WTC11 (cell line): Measurements from ENCODE around the gene FGD5. TPM values are rescaled to one million over a fixed set of nuclear protein-coding genes. Genes with fewer than 3 reads are reported as not detected.

ENCODE experiments used
- ATAC-seq: fragments of 200-7000 bp; cut with Tn5 transposase; 2 replicates; pipeline ENCODE4 v1.10.0; 2021; ENCODE audit warnings: mild to moderate bottlenecking, moderate library complexity
- CTCF ChIA-PET: fragments of 300-600 bp; sonication (Branson Sonifier 250); formaldehyde crosslinking; loops from one replicate; lab custom pipeline; 2021; ENCODE audit warnings: antibody characterized with exemption; lab: Charles Lee
- POLR2A ChIA-PET: fragments of 350-600 bp; sonication (Branson Sonifier 250); formaldehyde crosslinking; loops from one replicate; lab custom pipeline; 2021; ENCODE audit warnings: antibody characterized with exemption; lab: Charles Lee
- DNase-seq: peaks from one replicate; pipeline ENCODE4 v3.0.0; 2021; ENCODE audit warnings: low spot score
- H3K27ac Mint-ChIP-seq: 2 replicates; pipeline ENCODE4 v1.8.0; 2021; ENCODE audit warnings: mixed read lengths
- H3K27me3 Mint-ChIP-seq: 2 replicates; pipeline ENCODE4 v1.8.0; 2021; ENCODE audit warnings: low read depth, mild to moderate bottlenecking, moderate library complexity, mixed read lengths
- H3K36me3 Mint-ChIP-seq: 2 replicates; pipeline ENCODE4 v1.8.0; 2021; ENCODE audit warnings: mixed read lengths
- H3K4me1 Mint-ChIP-seq: 2 replicates; pipeline ENCODE4 v1.8.0; 2022; ENCODE audit warnings: mixed read lengths
- H3K4me3 Mint-ChIP-seq: 2 replicates; pipeline ENCODE4 v1.8.0; 2021; ENCODE audit warnings: mild to moderate bottlenecking, moderate library complexity, mixed read lengths
- H3K9me3 Mint-ChIP-seq: 2 replicates; pipeline ENCODE4 v1.8.0; 2021; ENCODE audit warnings: mixed read lengths
- ATF3 ChIP-seq: sonication (generic); formaldehyde crosslinking; conservative IDR thresholded peaks from 2 replicates; pipeline ENCODE4 v1.8.1; 2022; ENCODE audit warnings: mild to moderate bottlenecking, missing genetic modification reagents
- FOXJ3 ChIP-seq: sonication (generic); formaldehyde crosslinking; IDR thresholded peaks from 2 replicates; pipeline ENCODE4 v1.9.0; 2021; ENCODE audit warnings: missing genetic modification reagents, mild to moderate bottlenecking, borderline replicate concordance
- FOXP4 ChIP-seq: sonication (generic); formaldehyde crosslinking; IDR thresholded peaks from 2 replicates; pipeline ENCODE4 v1.8.0; 2022; ENCODE audit warnings: mild to moderate bottlenecking, missing genetic modification reagents
- HMGA2 ChIP-seq: fragments of 250-450 bp; sonication (Bioruptor Pico); IDR thresholded peaks from 2 replicates; pipeline ENCODE4 v1.4.0; 2021; ENCODE audit warnings: mild to moderate bottlenecking, moderate library complexity
- MXD4 ChIP-seq: fragments of 250-450 bp; sonication (Bioruptor Pico); IDR thresholded peaks from 2 replicates; pipeline ENCODE4 v1.8.0; 2021; ENCODE audit warnings: mild to moderate bottlenecking, moderate library complexity, borderline replicate concordance
- NFATC4 ChIP-seq: fragments of 250-450 bp; sonication (Bioruptor Pico); IDR thresholded peaks from 2 replicates; pipeline ENCODE4 v1.9.0; 2021; ENCODE audit warnings: mild to moderate bottlenecking
- NFE2L1 ChIP-seq: sonication (generic); formaldehyde crosslinking; IDR thresholded peaks from 2 replicates; pipeline ENCODE4 v1.8.1; 2023; ENCODE audit warnings: missing genetic modification reagents
- OVOL2 ChIP-seq: fragments of 250-450 bp; sonication (Bioruptor Pico); IDR thresholded peaks from 2 replicates; pipeline ENCODE4 v1.9.0; 2021; ENCODE audit warnings: mild to moderate bottlenecking, borderline replicate concordance
- PREB ChIP-seq: sonication (generic); formaldehyde crosslinking; IDR thresholded peaks from 2 replicates; pipeline ENCODE4 v1.8.1; 2022; ENCODE audit warnings: mild to moderate bottlenecking, missing genetic modification reagents, moderate library complexity, borderline replicate concordance
- PRRX2 ChIP-seq: fragments of 250-450 bp; sonication (Bioruptor Pico); IDR thresholded peaks from 2 replicates; pipeline ENCODE4 v1.8.0; 2021; ENCODE audit warnings: mild to moderate bottlenecking
- STAT6 ChIP-seq: sonication (generic); formaldehyde crosslinking; conservative IDR thresholded peaks from 2 replicates; pipeline ENCODE4 v1.8.1; 2023; ENCODE audit warnings: mild to moderate bottlenecking, low read depth, missing genetic modification reagents, moderate library complexity
- TCF7 ChIP-seq: sonication (generic); formaldehyde crosslinking; IDR thresholded peaks from 2 replicates; pipeline ENCODE4 v1.8.0; 2022; ENCODE audit warnings: mild to moderate bottlenecking, low read depth, missing genetic modification reagents, moderate library complexity
- TEAD1 ChIP-seq: sonication (generic); formaldehyde crosslinking; IDR thresholded peaks from 2 replicates; pipeline ENCODE4 v1.8.0; 2022; ENCODE audit warnings: mild to moderate bottlenecking, missing genetic modification reagents
- TEAD4 ChIP-seq: sonication (generic); formaldehyde crosslinking; IDR thresholded peaks from 2 replicates; pipeline ENCODE4 v1.8.0; 2022; ENCODE audit warnings: mild to moderate bottlenecking, missing genetic modification reagents
- ZBTB21 ChIP-seq: sonication (generic); formaldehyde crosslinking; IDR thresholded peaks from 2 replicates; pipeline ENCODE4 v1.8.1; 2023; ENCODE audit warnings: mild to moderate bottlenecking, missing genetic modification reagents, borderline replicate concordance
- ZBTB43 ChIP-seq: sonication (generic); formaldehyde crosslinking; IDR thresholded peaks from 2 replicates; pipeline ENCODE4 v1.8.1; 2023; ENCODE audit warnings: mild to moderate bottlenecking, missing genetic modification reagents
- ZNF281 ChIP-seq: sonication (generic); formaldehyde crosslinking; IDR thresholded peaks from 2 replicates; pipeline ENCODE4 v1.8.0; 2023; ENCODE audit warnings: mild to moderate bottlenecking, missing genetic modification reagents
- ZNF532 ChIP-seq: fragments of 250-450 bp; sonication (Bioruptor Pico); IDR thresholded peaks from 2 replicates; pipeline ENCODE4 v1.9.0; 2021; ENCODE audit warnings: mild to moderate bottlenecking, borderline replicate concordance
- total RNA-seq: library from RNA; stranded (reverse); gene quantifications from 3 replicates; pipeline ENCODE4 v1.2.3, GENCODE V29; 2021

The FGD5 gene
- total RNA-seq, 1 experiment from 2014 or later = 18.3 TPM

- ATAC-seq (no peak), DNase-seq (no peak)
- H3K4me3 Mint-ChIP-seq = no peak overlapping the region
- peaks cover 6% of the 10 kb centered on the region for H3K4me1 Mint-ChIP-seq
- ChIA-PET POLR2A (no interaction called here), CTCF (interaction anchor here (0.6 to 3.0 kb wide), 48 partner anchors 9 to 321 kb away, joined by 3 to 74 read pairs (median 5); partner anchors contain the start of genes C3orf20, CCDC174 and NR2C2)
- no peaks in the 10 kb centered on the region for H3K9me3 Mint-ChIP-seq
- no peaks in the 10 kb centered on the region for H3K36me3 Mint-ChIP-seq
- no peak overlapping the region for H3K27ac Mint-ChIP-seq
- H3K27me3 Mint-ChIP-seq = no peaks in the 10 kb centered on the region
- TF ChIP-seq ATF3 (CRISPR knock-in tag) = no peak
- TF ChIP-seq OVOL2 (CRISPR knock-in tag) = no peak
- no peak for TF ChIP-seq PRRX2
- no peak for TF ChIP-seq TCF7 (CRISPR knock-in tag)
- no peak for TF ChIP-seq ZNF532 (CRISPR knock-in tag)
- no peak for TF ChIP-seq NFE2L1 (CRISPR knock-in tag)
- no peak for TF ChIP-seq FOXJ3 (CRISPR knock-in tag)
- no peak for TF ChIP-seq PREB (CRISPR knock-in tag)
- no peak for TF ChIP-seq STAT6 (CRISPR knock-in tag)
- TF ChIP-seq FOXP4 (CRISPR knock-in tag) = no peak
Observed at GRCh38 chr3:14921811-14922705, 103.3 kb downstream of the FGD5 start.

- ATAC-seq (no peak), DNase-seq (no peak)
- Mint-ChIP-seq H3K27me3 (no peaks in the 10 kb centered on the region), H3K27ac (peak overlapping the region; percentile 27; the same call in 1 of the 2 replicates), H3K36me3 (no peaks in the 10 kb centered on the region), H3K4me1 (peaks cover 6% of the 10 kb centered on the region), H3K9me3 (no peaks in the 10 kb centered on the region), H3K4me3 (no peak overlapping the region)
- POLR2A ChIA-PET = no interaction called here
- CTCF ChIA-PET = interaction anchor here (1.2 to 3.0 kb wide), 6 partner anchors 22 to 249 kb away, joined by 3 to 74 read pairs (median 8); no protein-coding TSS in a partner anchor
- TF ChIP-seq ZBTB43 (CRISPR knock-in tag) = no peak
- no peak for TF ChIP-seq MXD4
- TF ChIP-seq ZNF281 (CRISPR knock-in tag) = no peak
- no peak for TF ChIP-seq ZBTB21
- TF ChIP-seq ATF3 (CRISPR knock-in tag) = no peak
- TF ChIP-seq HMGA2 (CRISPR knock-in tag) = no peak
- TF ChIP-seq TEAD4 (CRISPR knock-in tag) = no peak
- TF ChIP-seq NFATC4 (CRISPR knock-in tag) = no peak
- no peak for TF ChIP-seq TEAD1 (CRISPR knock-in tag)
Observed at GRCh38 chr3:14922863-14923262, 104.1 kb downstream of the FGD5 start.
